ENCODE measurements around the gene UTS2B.
"Not testable (repeated sequence)": the region's sequence is repeated elsewhere in the genome, so short reads cannot be mapped to it uniquely, and the experiment has no call there.

Gene UTS2B

GRCh38 chr3:191269289-191270085, 60.8 kb downstream of the UTS2B start:
- no peak for DNase-seq

- DNase-seq = no peak
These were observed 61.6 kb downstream of the UTS2B start for GRCh38 chr3:191268737-191269136.

- no peak for DNase-seq
These were observed 66.5 kb downstream of the UTS2B start for GRCh38 chr3:191263850-191264249.

- no peak for DNase-seq
These were observed 67.0 kb downstream of the UTS2B start for GRCh38 chr3:191263365-191263764.

- DNase-seq = no peak
These were observed 67.7 kb downstream of the UTS2B start for GRCh38 chr3:191262650-191263049.

- no peak for DNase-seq
These were observed 69.1 kb downstream of the UTS2B start for GRCh38 chr3:191261304-191261638.

- DNase-seq = no peak
These were observed 69.7 kb downstream of the UTS2B start for GRCh38 chr3:191260431-191261303.

GRCh38 chr3:191259486-191259885, 70.8 kb downstream of the UTS2B start:
- no peak for DNase-seq

GRCh38 chr3:191257286-191257685, 73.0 kb downstream of the UTS2B start:
- no peak for DNase-seq

GRCh38 chr3:191256405-191256804, 73.9 kb downstream of the UTS2B start:
- DNase-seq = no peak

- no peak for DNase-seq
These were observed 75.2 kb downstream of the UTS2B start for GRCh38 chr3:191255156-191255555.

- DNase-seq = no peak
These were observed 76.0 kb downstream of the UTS2B start for GRCh38 chr3:191254098-191254873.

GRCh38 chr3:191253089-191253799, 77.1 kb downstream of the UTS2B start:
- DNase-seq = no peak

- no peak for DNase-seq
These were observed 83.7 kb downstream of the UTS2B start for GRCh38 chr3:191246630-191247029.

GRCh38 chr3:191246034-191246433, 84.3 kb downstream of the UTS2B start:
- DNase-seq = not testable (repeated sequence)

- DNase-seq = no peak
These were observed 86.0 kb downstream of the UTS2B start for GRCh38 chr3:191244242-191244867.

- DNase-seq = no peak
These were observed 89.8 kb downstream of the UTS2B start for GRCh38 chr3:191240486-191240885.

GRCh38 chr3:191239407-191240031, 90.8 kb downstream of the UTS2B start:
- no peak for DNase-seq

- DNase-seq = peak; percentile 39
These were observed 92.0 kb downstream of the UTS2B start for GRCh38 chr3:191238321-191238817.

- DNase-seq = no peak
These were observed 93.1 kb downstream of the UTS2B start for GRCh38 chr3:191237047-191237882.

GRCh38 chr3:191236646-191237045, 93.7 kb downstream of the UTS2B start:
- DNase-seq = no peak

All from DMS153 (cell line).